HG03342 (cell line): ENCODE measurements around the gene NDUFS1.
"Not testable (repeated sequence)": the region's sequence is repeated elsewhere in the genome, so short reads cannot be mapped to it uniquely, and the experiment has no call there.

Source experiments
- ATAC-seq: cut with Tn5 transposase; IDR thresholded peaks from one replicate; pipeline ENCODE4 v1.9.1; 2021; ENCODE audit warnings: mild to moderate bottlenecking, moderate library complexity; ENCODE audit not compliant: unreplicated experiment

The NDUFS1 gene

GRCh38 chr2:206159346-206160124 is at the start of gene NDUFS1, which contains the start of gene EEF1B2:
NDUFS1 (minus strand) TSS chr2:206159444; CDS start chr2:206153678, 5,766 bp downstream.
EEF1B2 (plus strand) TSS chr2:206159895; CDS start chr2:206159980, 85 bp downstream.
- peak; percentile 86 for ATAC-seq

GRCh38 chr2:206208900-206209299 is 49.7 kb upstream of the NDUFS1 start:
- ATAC-seq: no peak

GRCh38 chr2:206207316-206207715 is 48.1 kb upstream of the NDUFS1 start:
- ATAC-seq: not testable (repeated sequence)

GRCh38 chr2:206204710-206205109 is 45.5 kb upstream of the NDUFS1 start:
- ATAC-seq: no peak

- no peak for ATAC-seq
These were observed 44.1 kb upstream of the NDUFS1 start for GRCh38 chr2:206203331-206203730.

- no peak for ATAC-seq
These were observed 43.2 kb upstream of the NDUFS1 start for GRCh38 chr2:206202446-206202845.

- ATAC-seq: no peak
These were observed 42.0 kb upstream of the NDUFS1 start for GRCh38 chr2:206201075-206201848.

- ATAC-seq: no peak
These were observed 39.4 kb upstream of the NDUFS1 start for GRCh38 chr2:206198677-206199076.

GRCh38 chr2:206193671-206194357 is 34.6 kb upstream of the NDUFS1 start:
- ATAC-seq: no peak

- no peak for ATAC-seq
These were observed 32.9 kb upstream of the NDUFS1 start for GRCh38 chr2:206192157-206192556.

GRCh38 chr2:206190689-206191088 is 31.4 kb upstream of the NDUFS1 start:
- no peak for ATAC-seq

GRCh38 chr2:206190111-206190510 is 30.9 kb upstream of the NDUFS1 start:
- ATAC-seq: no peak

GRCh38 chr2:206189691-206190090 is 30.4 kb upstream of the NDUFS1 start:
- no peak for ATAC-seq

GRCh38 chr2:206181526-206181925 is 22.3 kb upstream of the NDUFS1 start:
- not testable (repeated sequence) for ATAC-seq

GRCh38 chr2:206176901-206177300 is 17.7 kb upstream of the NDUFS1 start:
- ATAC-seq: no peak

- no peak for ATAC-seq
These were observed 16.9 kb upstream of the NDUFS1 start for GRCh38 chr2:206176121-206176520.

GRCh38 chr2:206173147-206173546 is 13.9 kb upstream of the NDUFS1 start:
- no peak for ATAC-seq

- not testable (repeated sequence) for ATAC-seq
These were observed 12.6 kb upstream of the NDUFS1 start for GRCh38 chr2:206171624-206172397.

GRCh38 chr2:206168230-206168629 is 9.0 kb upstream of the NDUFS1 start:
- ATAC-seq: not testable (repeated sequence)

GRCh38 chr2:206164261-206164862 is 5.1 kb upstream of the NDUFS1 start:
- ATAC-seq: no peak
